HG03354 (cell line): Measurements from ENCODE around the gene NXF1.
"Not testable (repeated sequence)": the region's sequence is repeated elsewhere in the genome, so short reads cannot be mapped to it uniquely, and the experiment has no call there.

Source experiments
- ATAC-seq: cut with Tn5 transposase; IDR thresholded peaks from one replicate; pipeline ENCODE4 v1.9.1; 2021; ENCODE audit warnings: mild to moderate bottlenecking; ENCODE audit not compliant: unreplicated experiment, poor library complexity, severe bottlenecking

The NXF1 gene

GRCh38 chr11:62752177-62752785, 53.0 kb downstream of the NXF1 start:
- ATAC-seq: no peak

DNA sequence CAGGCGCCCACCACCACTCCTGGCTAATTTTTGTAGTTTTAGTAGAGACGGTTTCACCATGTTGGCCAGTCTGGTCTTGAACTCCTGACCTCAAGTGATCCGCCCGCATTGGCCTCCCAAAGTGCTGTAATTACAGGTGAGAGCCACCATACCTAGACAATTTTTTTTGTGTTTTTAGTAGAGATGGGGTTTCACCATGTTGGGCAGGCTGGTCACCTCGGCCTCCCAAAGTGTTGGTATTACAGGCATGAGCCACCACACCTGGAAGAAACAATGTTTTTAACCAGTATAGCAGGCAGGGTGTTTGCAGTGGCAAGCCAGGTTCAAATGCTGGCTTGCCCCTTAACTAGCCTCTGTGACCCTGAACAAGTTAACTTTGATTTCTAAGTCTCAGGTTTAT, 55.3 kb downstream of the NXF1 start:
- not testable (repeated sequence) for ATAC-seq

DNA sequence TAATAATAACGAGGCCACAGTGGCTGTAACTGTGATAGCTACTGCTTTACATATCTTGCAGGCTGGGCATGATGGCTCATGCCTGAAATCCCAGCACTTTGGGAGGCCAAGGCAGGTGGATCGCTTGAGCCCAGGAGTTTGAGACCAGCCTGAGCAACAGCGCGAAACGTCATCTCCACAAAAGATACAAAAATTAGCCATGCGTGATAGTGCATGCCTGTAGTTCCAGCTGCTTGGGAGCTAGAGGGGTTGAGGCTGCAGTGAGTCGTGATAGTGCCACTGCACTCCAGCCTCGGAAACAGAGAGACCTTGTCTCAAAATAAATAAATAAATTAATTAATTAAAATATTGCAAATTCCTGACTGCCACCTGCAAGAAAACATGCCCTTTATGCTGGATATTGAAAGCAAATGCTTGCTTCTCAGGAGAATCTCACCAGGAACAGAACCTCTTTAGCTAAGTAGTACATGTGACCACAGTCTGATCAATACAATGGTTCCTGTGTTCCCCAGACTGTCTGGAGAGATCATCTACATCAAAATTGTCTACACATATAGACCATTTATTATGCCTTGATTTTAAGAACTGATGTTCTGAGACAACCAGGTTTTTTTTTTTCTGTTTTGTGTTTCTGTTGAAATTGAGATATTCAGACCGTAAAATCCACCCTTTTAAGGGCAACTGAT, 57.6 kb downstream of the NXF1 start:
- ATAC-seq: no peak
